HG03097 (cell line): ENCODE measurements around the gene COL18A1.

ENCODE experiments used
- ATAC-seq: cut with Tn5 transposase; IDR thresholded peaks from one replicate; pipeline ENCODE4 v1.9.1; 2021; ENCODE audit not compliant: unreplicated experiment, low FRiP score

COL18A1 gene

GRCh38 chr21:45396620-45396995 is 8.4 kb upstream of the COL18A1 start:
- ATAC-seq: no peak

- no peak for ATAC-seq
These were observed 7.6 kb upstream of the COL18A1 start for GRCh38 chr21:45397381-45397780.

DNA sequence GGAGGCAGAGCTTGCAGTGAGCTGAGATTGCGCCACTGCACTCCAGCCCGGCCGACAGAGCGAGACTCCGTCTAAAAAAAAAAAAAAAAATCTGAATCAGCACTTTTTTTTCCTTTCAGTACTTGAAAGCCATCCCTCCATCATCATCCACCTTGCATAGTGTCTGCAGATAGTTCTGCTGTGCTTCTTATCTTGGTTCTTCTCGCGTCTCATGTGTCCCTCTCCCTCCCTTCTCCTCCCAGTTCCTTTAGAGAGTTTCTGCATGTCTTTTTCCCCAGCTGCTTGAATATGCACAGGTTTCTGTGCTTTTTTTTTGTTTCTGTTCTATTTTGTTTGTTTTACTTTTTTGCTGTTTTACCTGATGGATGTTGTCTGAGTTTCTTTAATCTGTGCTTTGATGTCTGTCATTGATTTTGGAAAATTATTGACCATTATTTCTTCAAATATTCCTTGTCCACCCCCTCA is 3.9 kb upstream of the COL18A1 start:
- no peak for ATAC-seq

- no peak for ATAC-seq
These were observed 2.8 kb upstream of the COL18A1 start for GRCh38 chr21:45401916-45402900.

- no peak for ATAC-seq
These were observed 1.7 kb upstream of the COL18A1 start for GRCh38 chr21:45403133-45403824.

GRCh38 chr21:45403825-45404729 is 888 bp upstream of the COL18A1 start:
- no peak for ATAC-seq

GRCh38 chr21:45405271-45405818 is 380 bp downstream of the COL18A1 start:
- ATAC-seq: no peak

GRCh38 chr21:45405819-45406762 is 1.1 kb downstream of the COL18A1 start:
- no peak for ATAC-seq

DNA sequence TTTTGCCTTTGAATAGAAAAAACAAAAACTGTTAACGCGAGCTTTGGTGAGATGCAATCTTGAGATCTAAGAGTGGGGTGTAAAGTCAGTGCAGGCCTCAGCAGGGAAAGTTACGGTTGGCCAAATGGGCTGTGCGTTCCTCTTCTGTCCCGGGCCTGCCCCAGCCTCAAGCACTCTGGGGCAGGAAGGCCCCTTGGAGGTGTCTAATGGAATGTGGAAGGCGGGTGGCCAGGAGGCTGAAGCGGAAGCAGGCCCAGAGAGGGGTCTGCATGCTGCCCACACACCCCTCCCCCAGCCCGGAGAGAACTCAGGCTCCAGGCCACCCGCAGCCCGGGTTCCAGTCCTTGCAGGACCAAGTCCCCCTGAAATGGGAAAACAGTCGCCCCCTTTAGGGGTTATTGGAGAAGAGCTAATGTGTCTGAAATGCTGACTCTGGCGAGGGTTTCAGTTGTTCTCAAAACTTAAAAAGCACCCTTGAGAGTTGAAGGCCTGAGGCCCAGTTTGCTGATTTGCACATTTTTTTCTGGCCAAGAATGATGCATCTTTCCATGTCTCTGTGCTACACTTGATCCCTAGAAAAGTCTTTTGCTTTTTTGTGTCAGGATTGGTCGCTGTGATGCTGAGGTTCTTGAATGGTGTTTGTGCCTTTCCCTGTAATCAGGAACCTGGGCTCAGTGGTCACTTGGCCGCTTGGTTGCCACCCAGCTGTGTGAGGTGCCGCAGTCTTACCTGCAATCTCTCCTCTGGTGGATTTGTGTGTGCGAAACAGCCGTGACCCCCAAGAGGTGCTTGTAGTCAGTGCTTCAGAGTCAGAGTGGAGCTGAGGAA is 2.0 kb downstream of the COL18A1 start:
- no peak for ATAC-seq

DNA sequence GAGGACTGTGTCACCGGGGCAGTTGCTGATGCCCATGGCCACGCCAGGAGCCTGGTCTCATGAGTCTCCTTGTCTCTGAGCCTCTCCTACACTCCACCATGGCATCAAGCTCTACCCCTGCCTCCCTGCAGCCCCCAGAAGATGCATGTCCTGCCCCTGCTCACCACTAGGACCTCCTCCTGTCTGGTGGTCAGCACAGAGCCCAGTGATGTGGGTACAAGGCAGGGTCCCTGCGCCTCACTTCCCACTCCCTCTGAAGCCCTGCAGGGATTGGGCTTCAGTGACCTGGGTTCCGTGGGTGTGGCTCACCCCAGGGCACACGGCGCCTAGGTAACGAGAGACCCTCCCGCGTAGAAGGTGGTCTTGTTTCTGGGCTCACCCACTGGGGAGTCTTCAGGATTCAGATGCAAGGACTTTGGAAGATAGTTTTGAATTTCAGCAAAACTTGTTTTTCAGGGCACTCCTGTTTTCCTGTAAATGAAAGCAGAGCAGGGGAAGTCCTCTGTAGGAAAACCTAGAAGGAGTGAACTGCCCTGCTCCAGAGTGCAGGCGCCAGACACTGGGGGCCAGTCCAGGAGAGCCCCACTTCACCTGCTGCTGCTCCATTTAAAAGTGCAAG is 2.8 kb downstream of the COL18A1 start:
- ATAC-seq: no peak

GRCh38 chr21:45408271-45408791 is 3.4 kb downstream of the COL18A1 start:
- ATAC-seq: no peak

- ATAC-seq: no peak
These were observed 3.9 kb downstream of the COL18A1 start for GRCh38 chr21:45408801-45409261.

DNA sequence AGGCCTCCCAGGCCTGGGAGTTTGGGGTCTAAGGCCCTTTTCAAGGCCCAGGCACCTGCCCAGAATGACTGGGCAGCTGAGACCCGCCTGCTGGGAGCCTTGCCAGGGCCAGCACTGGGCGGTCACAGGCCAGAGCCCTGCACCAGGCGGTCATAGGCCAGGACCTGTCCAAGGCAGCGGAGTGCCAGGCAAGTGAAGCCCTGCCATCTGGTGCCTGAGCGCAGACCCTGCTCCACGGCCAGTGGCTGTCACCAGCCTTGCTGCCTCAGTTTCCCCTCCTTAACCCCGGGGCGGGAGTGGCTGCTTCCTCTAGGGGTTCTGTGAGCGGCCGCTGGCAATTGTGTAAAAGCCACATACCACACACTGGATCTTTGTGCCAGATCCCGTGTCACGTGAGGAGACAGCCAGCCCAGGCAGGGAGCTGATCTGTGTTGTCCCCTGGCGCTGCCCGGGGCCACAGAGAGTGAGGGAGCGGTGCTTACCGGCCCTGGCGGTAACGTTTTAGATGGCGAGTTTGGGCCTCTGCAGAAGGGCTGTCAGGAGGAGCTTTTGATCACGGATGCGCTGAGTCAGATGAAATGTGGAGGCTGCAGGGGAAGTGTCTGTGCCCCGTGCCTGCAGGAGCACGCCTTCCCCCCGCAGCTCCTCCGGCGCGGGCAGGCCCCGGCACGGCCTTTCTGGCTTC is 4.6 kb downstream of the COL18A1 start:
- no peak for ATAC-seq

- no peak for ATAC-seq
These were observed 5.3 kb downstream of the COL18A1 start for GRCh38 chr21:45410151-45410864.

- ATAC-seq: no peak
These were observed 6.2 kb downstream of the COL18A1 start for GRCh38 chr21:45410865-45411809.
